ENCODE measurements around the gene ATP2B2.

The ATP2B2 gene

DNA sequence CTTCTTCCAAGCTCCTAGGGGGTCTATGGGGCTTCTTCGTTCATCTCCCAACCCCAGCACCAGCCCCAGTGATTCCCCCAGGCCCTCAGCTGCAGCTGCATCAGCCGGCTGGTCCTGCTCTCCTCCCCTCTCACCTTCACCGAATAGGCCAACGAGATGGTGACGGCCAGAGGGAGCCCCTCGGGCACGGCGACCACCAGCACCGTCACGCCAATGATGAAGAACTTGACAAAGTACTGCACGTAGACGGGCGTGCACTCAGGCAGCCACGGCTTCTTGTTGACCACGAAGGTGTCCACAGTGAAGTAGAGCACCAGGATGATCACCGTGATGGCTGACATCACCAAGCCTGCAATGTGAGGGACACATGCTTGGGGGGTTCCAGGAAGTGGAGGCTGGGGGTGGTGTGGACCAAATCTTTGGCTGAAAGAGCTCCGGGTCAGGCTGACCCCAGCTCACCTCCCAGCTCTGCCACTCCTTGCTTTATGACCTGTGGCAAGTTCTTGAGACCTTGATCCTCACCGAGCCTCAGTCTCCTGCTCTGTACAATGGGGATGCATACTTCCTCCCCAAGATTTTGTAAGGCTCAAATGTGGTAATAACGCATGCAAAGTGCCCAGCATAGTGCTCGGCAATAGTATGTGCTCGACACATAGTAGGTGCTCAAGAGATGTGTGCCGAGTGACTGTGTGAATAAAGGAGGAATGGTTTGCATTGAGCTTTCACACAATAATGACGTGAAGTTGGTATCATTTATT, 129.9 kb downstream of the ATP2B2 start:
- Histone ChIP-seq H3K4me3 (ENCODE audit: insufficient read depth, low read depth, low read length) (no peak overlapping the region), H3K4me1 (ENCODE audit: control insufficient read depth, insufficient read depth, low read length) (no peaks in the 10 kb centered on the region), H3K9me3 (ENCODE audit: control insufficient read depth, low read length) (no peaks in the 10 kb centered on the region), H3K27me3 (ENCODE audit: control insufficient read depth, insufficient read depth, low read length, poor library complexity, severe bottlenecking) (no peaks in the 10 kb centered on the region), H3K36me3 (ENCODE audit: control insufficient read depth, insufficient read depth, low read length) (no peaks in the 10 kb centered on the region), H3K27ac (ENCODE audit: insufficient read depth, low read depth, low read length, poor library complexity, severe bottlenecking) (no peak overlapping the region)
- WGBS, 2 experiments, result 95 to 96% methylated on average over 22 to 23 of the region's 23 CpGs

DNA sequence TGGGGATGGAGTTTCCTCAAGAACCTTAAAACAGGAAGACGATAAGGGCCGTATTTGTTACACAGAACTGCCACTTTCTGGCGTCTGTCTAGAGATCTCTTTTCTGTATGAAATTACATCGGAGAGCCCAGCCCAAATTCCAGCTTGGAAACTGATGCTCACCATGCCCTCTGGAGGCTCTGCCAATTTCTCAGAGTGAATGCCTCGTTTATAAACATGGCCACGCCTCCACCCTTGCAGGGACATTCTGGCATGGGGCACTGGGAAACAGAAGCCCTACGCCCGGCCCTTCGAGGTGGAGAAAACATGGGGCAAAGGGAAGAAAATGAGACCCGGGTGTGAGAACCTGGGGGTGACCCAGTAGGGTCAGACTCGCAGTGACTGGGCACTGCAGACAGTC, 131.1 kb downstream of the ATP2B2 start:
- Histone ChIP-seq H3K27ac (ENCODE audit: insufficient read depth, low read depth, low read length, poor library complexity, severe bottlenecking) (no peak overlapping the region), H3K4me3 (ENCODE audit: insufficient read depth, low read depth, low read length) (no peak overlapping the region), H3K27me3 (ENCODE audit: control insufficient read depth, insufficient read depth, low read length, poor library complexity, severe bottlenecking) (no peaks in the 10 kb centered on the region), H3K9me3 (ENCODE audit: control insufficient read depth, low read length) (no peaks in the 10 kb centered on the region), H3K36me3 (ENCODE audit: control insufficient read depth, insufficient read depth, low read length) (no peaks in the 10 kb centered on the region), H3K4me1 (ENCODE audit: control insufficient read depth, insufficient read depth, low read length) (no peaks in the 10 kb centered on the region)
- 88% methylated on average over 11 of the region's 11 CpGs for WGBS, 2 experiments

DNA sequence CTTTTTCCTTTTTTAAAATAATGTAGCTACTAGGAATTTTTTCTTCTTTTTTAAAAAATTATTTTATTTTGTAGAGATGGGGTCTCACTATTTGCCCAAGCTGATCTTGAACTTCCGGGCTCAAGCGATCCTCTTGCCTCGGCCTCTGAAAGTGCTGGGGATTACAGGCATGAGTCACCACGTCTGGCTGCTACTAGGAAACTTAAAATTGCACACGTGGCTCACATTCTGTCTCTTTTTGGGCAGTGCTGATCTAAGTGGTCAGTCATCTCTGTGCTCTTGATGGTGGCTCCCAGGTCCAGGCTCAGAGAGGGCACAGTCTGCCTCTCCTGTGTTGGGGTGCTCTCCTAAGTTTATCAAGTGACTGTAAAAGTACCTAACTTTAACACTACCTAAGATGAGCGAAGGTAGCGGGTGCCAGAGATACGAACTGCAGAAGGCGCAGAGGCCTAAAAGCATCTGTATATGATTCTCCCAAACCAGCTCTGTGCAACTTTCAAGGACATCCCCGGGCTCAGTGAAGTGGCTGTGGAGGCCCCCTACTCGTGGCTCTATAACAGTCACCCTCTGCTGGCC, 131.6 kb downstream of the ATP2B2 start:
- Histone ChIP-seq H3K27me3 (ENCODE audit: control insufficient read depth, insufficient read depth, low read length, poor library complexity, severe bottlenecking) (no peaks in the 10 kb centered on the region), H3K27ac (ENCODE audit: insufficient read depth, low read depth, low read length, poor library complexity, severe bottlenecking) (no peak overlapping the region), H3K4me3 (ENCODE audit: insufficient read depth, low read depth, low read length) (no peak overlapping the region), H3K9me3 (ENCODE audit: control insufficient read depth, low read length) (no peaks in the 10 kb centered on the region), H3K4me1 (ENCODE audit: control insufficient read depth, insufficient read depth, low read length) (no peaks in the 10 kb centered on the region), H3K36me3 (ENCODE audit: control insufficient read depth, insufficient read depth, low read length) (no peaks in the 10 kb centered on the region)
- 85% methylated on average over 11 of the region's 11 CpGs for WGBS, 2 experiments

DNA sequence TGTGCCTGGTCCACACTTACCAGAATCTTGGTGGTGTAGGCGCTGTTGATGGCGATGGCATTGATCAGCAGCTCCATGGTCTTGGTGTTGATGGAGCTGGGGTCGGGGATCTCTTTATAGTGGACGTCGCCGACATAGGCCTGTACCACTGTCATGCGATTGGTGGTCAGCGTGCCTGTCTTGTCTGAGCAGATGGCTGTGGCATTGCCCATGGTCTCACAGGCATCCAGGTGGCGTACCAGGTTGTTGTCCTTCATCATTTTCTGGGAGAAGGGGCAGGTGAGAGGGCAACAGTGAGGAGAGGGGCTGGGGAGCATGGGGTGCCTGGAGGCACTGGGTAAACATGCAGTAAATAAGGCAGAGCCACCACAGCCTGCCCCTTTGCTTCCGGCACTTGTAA, 133.6 kb downstream of the ATP2B2 start:
- H3K27ac ChIP-seq (ENCODE audit: insufficient read depth, low read depth, low read length, poor library complexity, severe bottlenecking), result no peak overlapping the region
- H3K9me3 ChIP-seq (ENCODE audit: control insufficient read depth, low read length), result no peaks in the 10 kb centered on the region
- no peak overlapping the region for H3K4me3 ChIP-seq (ENCODE audit: insufficient read depth, low read depth, low read length)
- H3K27me3 ChIP-seq (ENCODE audit: control insufficient read depth, insufficient read depth, low read length, poor library complexity, severe bottlenecking), result no peaks in the 10 kb centered on the region
- WGBS, 2 experiments, result 93 to 94% methylated on average over 10 of the region's 10 CpGs
- peaks cover 5% of the 10 kb centered on the region for H3K4me1 ChIP-seq (ENCODE audit: control insufficient read depth, insufficient read depth, low read length)
- no peaks in the 10 kb centered on the region for H3K36me3 ChIP-seq (ENCODE audit: control insufficient read depth, insufficient read depth, low read length)

DNA sequence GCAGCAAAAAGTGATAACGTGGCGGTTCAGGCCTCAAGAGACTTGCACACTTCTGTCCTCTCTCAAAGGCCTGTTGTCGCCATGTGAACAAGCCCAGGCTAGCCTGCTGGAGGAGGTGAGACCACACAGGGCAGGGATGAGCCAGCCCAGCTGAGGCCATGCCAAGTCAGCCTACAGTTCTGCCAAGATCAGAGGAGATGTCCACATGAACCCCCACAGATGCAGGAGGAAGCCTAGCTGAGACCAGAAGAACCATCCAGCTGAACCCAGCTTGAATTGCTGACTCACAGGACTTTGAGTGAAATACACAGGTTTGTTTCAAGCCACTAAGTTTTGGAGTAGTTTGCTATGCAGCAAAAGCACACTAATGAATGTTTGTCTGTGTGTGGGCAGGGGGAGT, 134.2 kb downstream of the ATP2B2 start:
- H3K27ac ChIP-seq (ENCODE audit: insufficient read depth, low read depth, low read length, poor library complexity, severe bottlenecking), result no peak overlapping the region
- no peaks in the 10 kb centered on the region for H3K9me3 ChIP-seq (ENCODE audit: control insufficient read depth, low read length)
- WGBS, 2 experiments, result 92 to 96% methylated on average over 3 of the region's 3 CpGs
- H3K36me3 ChIP-seq (ENCODE audit: control insufficient read depth, insufficient read depth, low read length), result no peaks in the 10 kb centered on the region
- H3K4me3 ChIP-seq (ENCODE audit: insufficient read depth, low read depth, low read length), result no peak overlapping the region
- no peaks in the 10 kb centered on the region for H3K27me3 ChIP-seq (ENCODE audit: control insufficient read depth, insufficient read depth, low read length, poor library complexity, severe bottlenecking)
- H3K4me1 ChIP-seq (ENCODE audit: control insufficient read depth, insufficient read depth, low read length), result peaks cover 10% of the 10 kb centered on the region

DNA sequence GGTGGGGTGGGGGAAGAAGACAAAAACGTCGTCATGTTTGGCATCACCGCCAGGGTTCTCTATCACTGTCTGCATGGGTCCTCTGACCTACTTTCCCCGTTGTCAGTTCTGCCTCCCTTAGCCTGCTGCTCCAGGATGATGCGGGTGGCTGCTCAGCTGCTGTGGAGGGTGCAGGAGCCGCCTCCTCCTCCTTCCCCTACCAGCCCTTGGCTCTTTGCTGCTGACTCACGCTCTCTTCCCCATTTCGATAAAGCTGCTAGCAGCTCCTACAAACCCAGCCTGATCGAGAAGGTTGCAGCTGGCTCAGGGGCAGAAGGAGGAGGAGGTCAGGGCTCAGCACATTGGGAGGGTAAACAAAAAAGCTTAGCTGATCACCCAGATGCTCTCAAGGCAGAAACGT, 135.0 kb downstream of the ATP2B2 start:
- Histone ChIP-seq H3K9me3 (ENCODE audit: control insufficient read depth, low read length) (no peaks in the 10 kb centered on the region), H3K27ac (ENCODE audit: insufficient read depth, low read depth, low read length, poor library complexity, severe bottlenecking) (no peak overlapping the region), H3K4me3 (ENCODE audit: insufficient read depth, low read depth, low read length) (no peak overlapping the region), H3K36me3 (ENCODE audit: control insufficient read depth, insufficient read depth, low read length) (no peaks in the 10 kb centered on the region), H3K4me1 (ENCODE audit: control insufficient read depth, insufficient read depth, low read length) (peaks cover 10% of the 10 kb centered on the region), H3K27me3 (ENCODE audit: control insufficient read depth, insufficient read depth, low read length, poor library complexity, severe bottlenecking) (no peaks in the 10 kb centered on the region)
- 86 to 87% methylated on average over 10 of the region's 10 CpGs for WGBS, 2 experiments

DNA sequence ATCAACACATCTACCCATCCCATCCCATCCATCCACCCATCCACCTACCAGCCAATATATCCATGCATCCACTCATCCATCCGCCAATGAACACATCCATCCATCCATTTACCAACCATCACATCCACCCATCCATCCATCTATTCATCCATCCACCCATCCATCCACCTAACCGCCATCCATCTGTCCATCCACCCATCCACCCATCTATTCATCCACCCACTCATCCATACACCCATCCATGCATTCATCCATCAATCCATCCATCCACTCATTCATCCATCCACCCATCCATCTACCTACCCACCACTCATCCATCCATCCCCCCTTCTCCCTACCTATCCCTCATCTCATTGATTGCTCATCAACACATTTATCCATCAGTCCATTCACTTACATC, 136.9 kb downstream of the ATP2B2 start:
- Histone ChIP-seq H3K36me3 (ENCODE audit: control insufficient read depth, insufficient read depth, low read length) (no peaks in the 10 kb centered on the region), H3K4me1 (ENCODE audit: control insufficient read depth, insufficient read depth, low read length) (peaks cover 10% of the 10 kb centered on the region)
- WGBS, 2 experiments, result 92 to 94% methylated on average over 2 of the region's 2 CpGs

DNA sequence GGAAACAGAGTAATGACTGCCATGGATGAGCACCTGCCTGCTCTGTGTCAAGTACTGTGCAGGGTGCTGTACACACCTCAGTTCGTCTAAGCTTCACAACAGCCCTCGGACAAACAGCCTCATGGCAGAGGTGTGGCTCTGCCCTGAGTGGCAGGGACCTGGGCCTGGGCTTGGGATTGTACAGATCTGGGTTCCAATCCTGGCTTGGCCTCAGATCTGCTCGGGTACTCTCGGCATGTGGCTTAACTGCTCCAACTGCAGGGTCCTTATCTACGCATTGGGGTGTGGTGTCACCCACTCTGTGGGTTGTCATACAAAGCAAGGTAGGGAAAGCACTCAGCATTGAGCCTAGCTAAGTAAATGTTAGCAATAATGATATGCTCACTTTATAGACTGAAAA, 137.9 kb downstream of the ATP2B2 start:
- peaks cover 10% of the 10 kb centered on the region for H3K4me1 ChIP-seq (ENCODE audit: control insufficient read depth, insufficient read depth, low read length)
- H3K27ac ChIP-seq (ENCODE audit: insufficient read depth, low read depth, low read length, poor library complexity, severe bottlenecking), result no peak overlapping the region
- H3K4me3 ChIP-seq (ENCODE audit: insufficient read depth, low read depth, low read length), result no peak overlapping the region
- WGBS, 2 experiments, result 96% methylated on average over 5 of the region's 5 CpGs
- H3K9me3 ChIP-seq (ENCODE audit: control insufficient read depth, low read length), result no peaks in the 10 kb centered on the region
- H3K36me3 ChIP-seq (ENCODE audit: control insufficient read depth, insufficient read depth, low read length), result no peaks in the 10 kb centered on the region
- no peaks in the 10 kb centered on the region for H3K27me3 ChIP-seq (ENCODE audit: control insufficient read depth, insufficient read depth, low read length, poor library complexity, severe bottlenecking)

More for the DNA sequence above, 136.9 kb downstream of the ATP2B2 start:
- Histone ChIP-seq H3K27me3 (ENCODE audit: control insufficient read depth, insufficient read depth, low read length, poor library complexity, severe bottlenecking) (no peaks in the 10 kb centered on the region), H3K4me3 (ENCODE audit: insufficient read depth, low read depth, low read length) (no peak overlapping the region), H3K27ac (ENCODE audit: insufficient read depth, low read depth, low read length, poor library complexity, severe bottlenecking) (no peak overlapping the region), H3K9me3 (ENCODE audit: control insufficient read depth, low read length) (no peaks in the 10 kb centered on the region)

DNA sequence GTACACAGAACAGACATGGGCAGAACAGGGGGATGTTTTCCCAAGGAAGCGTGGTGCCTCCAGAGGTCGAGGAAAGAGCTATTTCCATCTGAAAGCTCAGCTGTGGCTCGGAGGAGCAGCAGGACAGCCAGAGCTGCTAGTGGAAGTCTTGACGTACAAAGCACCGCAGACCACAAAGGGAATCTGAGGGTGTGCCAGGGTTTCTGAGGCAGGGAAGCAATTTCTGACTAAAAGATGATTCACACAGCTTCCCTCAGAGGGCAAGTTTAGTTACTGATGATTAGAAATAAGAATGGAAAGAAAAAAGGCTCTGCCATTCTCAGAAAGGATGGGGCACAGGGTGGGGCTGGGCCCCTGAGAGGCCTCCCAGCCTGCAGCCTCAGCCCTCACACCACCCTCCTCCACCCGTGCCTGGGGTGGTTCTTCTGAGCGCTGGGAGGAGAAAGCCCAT, 138.7 kb downstream of the ATP2B2 start:
- Histone ChIP-seq H3K9me3 (ENCODE audit: control insufficient read depth, low read length) (no peaks in the 10 kb centered on the region), H3K4me3 (ENCODE audit: insufficient read depth, low read depth, low read length) (no peak overlapping the region), H3K27ac (ENCODE audit: insufficient read depth, low read depth, low read length, poor library complexity, severe bottlenecking) (no peak overlapping the region), H3K36me3 (ENCODE audit: control insufficient read depth, insufficient read depth, low read length) (no peaks in the 10 kb centered on the region), H3K27me3 (ENCODE audit: control insufficient read depth, insufficient read depth, low read length, poor library complexity, severe bottlenecking) (no peaks in the 10 kb centered on the region), H3K4me1 (ENCODE audit: control insufficient read depth, insufficient read depth, low read length) (peaks cover 10% of the 10 kb centered on the region)
- WGBS, 2 experiments, result 34 to 37% methylated on average over 7 of the region's 7 CpGs

DNA sequence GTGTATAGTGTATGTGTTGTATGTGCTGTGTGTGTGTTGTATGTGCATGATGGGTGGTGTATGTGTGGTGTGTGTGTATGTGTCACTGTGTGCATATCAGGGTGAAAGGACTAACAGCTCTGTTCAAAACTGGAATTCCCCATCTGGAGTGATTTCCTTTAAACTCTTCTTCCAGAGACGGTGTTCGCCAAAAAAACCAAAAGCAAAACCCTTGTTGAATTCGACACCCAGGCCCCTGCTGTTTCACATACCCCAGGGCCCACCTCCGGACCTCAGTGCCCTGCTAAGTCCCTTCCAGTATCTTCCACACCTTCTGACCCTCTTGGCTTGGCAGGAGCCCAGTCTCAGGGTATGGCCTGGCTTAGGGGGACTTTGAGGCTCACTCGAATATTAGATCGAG, 139.6 kb downstream of the ATP2B2 start:
- WGBS, 2 experiments, result 87 to 90% methylated on average over 6 of the region's 6 CpGs
- no peaks in the 10 kb centered on the region for H3K27me3 ChIP-seq (ENCODE audit: control insufficient read depth, insufficient read depth, low read length, poor library complexity, severe bottlenecking)
- H3K27ac ChIP-seq (ENCODE audit: insufficient read depth, low read depth, low read length, poor library complexity, severe bottlenecking), result no peak overlapping the region
- no peaks in the 10 kb centered on the region for H3K36me3 ChIP-seq (ENCODE audit: control insufficient read depth, insufficient read depth, low read length)
- H3K9me3 ChIP-seq (ENCODE audit: control insufficient read depth, low read length), result no peaks in the 10 kb centered on the region
- H3K4me3 ChIP-seq (ENCODE audit: insufficient read depth, low read depth, low read length), result no peak overlapping the region
- peaks cover 10% of the 10 kb centered on the region for H3K4me1 ChIP-seq (ENCODE audit: control insufficient read depth, insufficient read depth, low read length)

Data from ectodermal cell (in vitro differentiated cells).